ENCODE data around the gene RCAN3. TPM values are rescaled to one million over a fixed set of nuclear protein-coding genes. Genes with fewer than 3 reads are reported as not detected.

Gene RCAN3
- total RNA-seq, 8 experiments from 2014 or later = 0.51 to 18.0 (median 6.3) TPM

GRCh38 chr1:24562625-24563024, 60.0 kb downstream of the RCAN3 start:
- no peak overlapping the region for H3K4me3 ChIP-seq
- no peak overlapping the region for H3K27ac ChIP-seq
- H3K4me1 ChIP-seq (replicated peaks in 1 of 2) = no peaks in the 10 kb centered on the region
- ATAC-seq (replicated peaks in 6 of 8) = no peak
- in situ Hi-C loops (cut with MboI; ENCODE audit: low pct_unique_long_range_greater_than_20kb in 2 of 9, low sequenced_read_pairs in 9 of 9, unreplicated experiment in 9 of 9) = no loop called here

DNA sequence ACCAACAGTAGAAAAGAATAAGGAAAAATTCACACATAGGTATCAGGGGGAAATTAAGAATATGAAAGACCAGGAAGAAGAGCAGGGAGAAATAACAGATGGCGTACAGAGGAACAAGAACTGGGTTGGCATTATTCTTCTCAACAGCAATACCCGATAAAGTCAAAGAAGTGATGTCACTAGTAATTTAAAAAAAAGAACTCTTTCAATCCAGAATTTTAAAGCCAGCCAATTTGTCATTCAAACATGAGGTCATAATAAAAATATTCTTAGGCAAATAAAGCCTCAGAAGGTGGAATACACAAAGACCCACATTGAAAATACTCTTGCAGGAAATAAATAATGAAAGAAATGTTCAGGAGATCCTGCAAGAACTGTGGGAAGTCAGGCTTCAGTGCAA, 62.1 kb downstream of the RCAN3 start:
- Histone ChIP-seq H3K4me3 (no peak overlapping the region), H3K27ac (no peak overlapping the region), H3K4me1 (replicated peaks in 1 of 2) (no peaks in the 10 kb centered on the region)
- 33 to 96% (median 76%) methylated on average over 2 of the region's 2 CpGs for whole genome bisulfite sequencing, 10 experiments
- in situ Hi-C loops (cut with MboI; ENCODE audit: low pct_unique_long_range_greater_than_20kb in 2 of 9, low sequenced_read_pairs in 9 of 9, unreplicated experiment in 9 of 9) = no loop called here
- ATAC-seq (replicated peaks in 6 of 8) = no peak

DNA sequence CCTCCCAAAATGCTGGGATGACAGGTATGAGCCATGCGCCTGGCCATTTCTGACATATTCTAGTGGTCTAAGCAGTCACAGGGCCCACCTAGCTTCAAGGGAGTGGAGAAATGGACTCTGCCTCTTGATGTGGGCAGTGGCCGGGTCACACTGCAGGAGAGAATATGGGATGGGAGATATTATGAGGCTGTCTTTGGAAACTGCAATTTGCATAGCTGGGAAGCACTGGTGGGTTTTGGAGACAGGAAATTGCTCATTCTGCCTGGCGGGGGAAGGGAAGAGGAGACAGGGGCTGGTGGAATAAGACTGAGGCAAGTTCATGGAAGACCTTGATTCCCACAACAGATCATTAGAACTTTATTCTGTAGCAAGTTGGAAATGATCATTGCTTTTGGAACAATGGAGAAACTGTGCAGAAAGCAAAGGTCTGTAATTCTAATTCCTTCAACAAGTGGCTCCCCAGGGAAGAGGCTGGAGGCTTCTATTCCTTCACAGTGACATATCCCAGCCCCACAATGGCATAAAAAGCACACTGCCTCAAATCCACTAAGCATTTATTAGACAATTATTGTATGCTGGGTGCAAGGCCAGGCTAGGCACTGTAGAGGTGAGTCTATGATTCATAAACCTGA, 63.7 kb downstream of the RCAN3 start:
- in situ Hi-C loops (cut with MboI; ENCODE audit: low pct_unique_long_range_greater_than_20kb in 2 of 9, low sequenced_read_pairs in 9 of 9, unreplicated experiment in 9 of 9) = no loop called here
- Histone ChIP-seq H3K4me3 (no peak overlapping the region), H3K4me1 (replicated peaks in 1 of 2) (no peaks in the 10 kb centered on the region), H3K27ac (no peak overlapping the region)
- peak in 1 of 8 experiments; percentile 77 for ATAC-seq (replicated peaks in 6 of 8)
- WGBS, 10 experiments = 0 to 71% (median 60%) methylated on average over 1 to 3 of the region's 3 CpGs; no CpG with 5 or more reads in 5 of the 10 experiments

GRCh38 chr1:24567792-24568388, 65.3 kb downstream of the RCAN3 start:
- WGBS, 10 experiments = 25 to 80% (median 69%) methylated on average over 1 to 11 of the region's 17 CpGs; no CpG with 5 or more reads in 3 of the 10 experiments
- Histone ChIP-seq H3K27ac (no peak overlapping the region), H3K4me1 (replicated peaks in 1 of 2) (no peaks in the 10 kb centered on the region), H3K4me3 (no peak overlapping the region)
- peak in 7 of 8 experiments; percentile 21 to 93 (median 45) for ATAC-seq (replicated peaks in 6 of 8)
- in situ Hi-C loops (cut with MboI; ENCODE audit: low pct_unique_long_range_greater_than_20kb in 2 of 9, low sequenced_read_pairs in 9 of 9, unreplicated experiment in 9 of 9) = no loop called here

DNA sequence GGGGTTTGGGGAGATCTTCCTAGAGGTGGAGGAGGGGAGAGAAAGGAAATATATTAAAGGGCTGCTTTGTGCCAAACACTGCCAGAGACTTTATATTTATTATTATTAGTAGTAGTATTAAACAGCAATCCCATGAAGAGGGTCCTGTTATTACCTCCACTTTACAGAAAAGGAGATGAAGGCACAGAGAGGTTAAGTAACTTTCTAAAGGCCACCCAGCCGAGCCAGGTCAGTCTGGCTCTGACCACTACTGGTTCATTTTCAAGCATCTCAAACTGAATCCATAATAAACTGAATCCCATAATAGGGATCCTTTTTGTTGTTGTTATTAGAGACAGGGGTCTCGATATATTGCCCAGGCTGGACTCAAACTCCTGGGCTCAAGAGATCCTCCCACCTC, 65.8 kb downstream of the RCAN3 start:
- H3K27ac ChIP-seq = no peak overlapping the region
- in situ Hi-C loops (cut with MboI; ENCODE audit: low pct_unique_long_range_greater_than_20kb in 2 of 9, low sequenced_read_pairs in 9 of 9, unreplicated experiment in 9 of 9) = no loop called here
- H3K4me1 ChIP-seq (replicated peaks in 1 of 2) = no peaks in the 10 kb centered on the region
- H3K4me3 ChIP-seq = no peak overlapping the region
- 69 to 95% (median 88%) methylated on average over 1 to 2 of the region's 2 CpGs; no CpG with 5 or more reads in 5 of the 10 experiments for WGBS, 10 experiments
- ATAC-seq (replicated peaks in 6 of 8) = no peak

DNA sequence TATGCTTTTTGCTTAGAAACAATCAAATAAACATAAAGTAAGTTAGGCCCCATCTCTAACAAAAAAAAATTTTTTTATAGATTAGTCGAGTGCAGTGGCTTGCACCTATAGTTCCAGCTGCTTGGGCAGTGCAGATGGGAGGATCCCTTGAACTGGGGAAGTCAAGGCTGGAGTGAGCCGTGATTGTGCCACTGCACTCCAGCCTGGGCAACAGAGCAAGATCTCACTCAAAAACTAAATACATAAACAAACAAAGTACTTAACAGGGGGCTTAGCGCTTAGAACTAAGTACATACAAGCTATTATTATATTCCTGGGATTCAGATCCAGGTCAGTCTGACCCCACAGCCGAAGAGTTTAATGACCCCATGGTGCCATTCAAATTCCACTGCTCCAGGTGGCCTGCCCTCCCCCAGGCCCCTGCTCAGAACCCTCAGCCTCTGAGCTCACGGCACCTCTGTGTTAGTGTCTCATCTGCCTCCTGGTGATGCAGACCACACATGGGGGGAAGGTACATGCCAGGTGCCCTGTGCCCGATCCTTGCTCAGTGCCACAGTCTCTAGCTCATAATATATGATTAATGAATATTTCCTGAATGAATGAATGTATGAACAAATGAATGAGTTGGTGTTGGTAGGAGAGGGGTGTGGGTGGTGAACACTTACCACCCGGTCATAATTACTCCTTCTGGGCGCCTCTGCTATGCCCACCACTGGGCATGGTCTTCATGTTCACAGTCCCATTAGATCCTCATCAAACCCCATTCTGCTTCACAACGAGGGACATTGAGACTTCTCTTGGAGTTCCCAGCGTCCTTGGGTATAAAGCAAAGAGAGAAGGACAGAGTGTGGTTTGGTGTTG, 67.9 kb downstream of the RCAN3 start:
- H3K4me1 ChIP-seq (replicated peaks in 1 of 2) = no peaks in the 10 kb centered on the region
- no peak for ATAC-seq (replicated peaks in 6 of 8)
- WGBS, 10 experiments = 56 to 90% (median 77%) methylated on average over 1 to 9 of the region's 10 CpGs; no CpG with 5 or more reads in 2 of the 10 experiments
- H3K4me3 ChIP-seq = no peak overlapping the region
- H3K27ac ChIP-seq = no peak overlapping the region
- in situ Hi-C loops (cut with MboI; ENCODE audit: low pct_unique_long_range_greater_than_20kb in 2 of 9, low sequenced_read_pairs in 9 of 9, unreplicated experiment in 9 of 9) = no loop called here

DNA sequence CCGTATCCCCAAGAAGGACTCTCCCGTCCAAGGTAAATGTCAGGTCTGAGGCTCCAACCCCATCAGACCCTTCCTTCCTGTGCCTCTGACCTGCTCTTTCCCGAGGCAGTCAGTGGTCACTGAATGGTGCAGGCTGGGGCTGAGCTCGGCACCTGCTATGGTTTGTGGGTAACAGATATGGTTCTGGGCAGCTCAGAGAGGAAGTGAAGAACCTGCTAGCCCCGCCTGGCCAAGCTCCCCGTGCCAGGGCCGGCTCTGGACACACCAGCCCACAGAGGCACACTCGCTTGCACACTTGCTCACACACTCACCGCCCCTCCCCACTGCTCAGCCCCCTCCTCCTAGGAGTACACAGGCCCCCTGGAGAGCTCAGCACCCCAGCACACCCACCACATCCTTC, 69.7 kb downstream of the RCAN3 start:
- in situ Hi-C loops (cut with MboI; ENCODE audit: low pct_unique_long_range_greater_than_20kb in 2 of 9, low sequenced_read_pairs in 9 of 9, unreplicated experiment in 9 of 9) = no loop called here
- no peak for ATAC-seq (replicated peaks in 6 of 8)
- 86 to 93% (median 89%) methylated on average over 3 to 4 of the region's 9 CpGs; no CpG with 5 or more reads in 7 of the 10 experiments for WGBS, 10 experiments
- Histone ChIP-seq H3K4me3 (no peak overlapping the region), H3K27ac (no peak overlapping the region), H3K4me1 (replicated peaks in 1 of 2) (no peaks in the 10 kb centered on the region)

DNA sequence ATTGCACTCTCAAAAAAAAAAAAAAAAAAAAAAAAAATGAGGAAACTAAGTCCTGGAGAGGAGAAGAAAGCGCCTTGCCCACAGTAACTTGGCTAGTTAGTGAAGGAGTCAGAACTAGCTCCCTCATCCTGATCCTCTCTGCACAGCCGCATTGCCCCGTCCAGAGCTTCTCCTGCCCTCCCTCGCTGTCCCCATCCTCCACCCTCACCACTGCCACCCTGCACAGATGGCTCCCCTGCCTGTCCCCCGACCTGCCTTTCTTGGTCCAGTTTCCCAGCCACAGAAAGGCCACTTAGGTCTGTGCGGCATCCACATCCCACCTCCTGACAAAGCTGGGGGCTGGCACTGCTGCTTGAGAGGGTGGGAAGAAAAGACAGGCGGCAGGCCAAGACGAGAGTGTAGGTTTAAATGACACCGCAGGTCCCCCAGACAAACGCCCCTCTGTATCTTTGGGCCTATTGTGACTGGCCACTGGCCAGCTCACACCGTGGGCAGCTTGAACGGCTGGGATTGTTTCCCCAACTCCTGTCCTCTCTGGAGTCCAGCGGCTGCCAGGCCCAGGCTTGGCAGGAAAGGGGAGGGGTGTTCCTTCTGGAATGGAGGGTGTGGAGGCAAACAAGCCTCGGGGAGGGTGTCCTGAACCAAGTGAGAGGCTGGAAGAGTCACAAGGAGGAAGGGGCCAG, 73.4 kb downstream of the RCAN3 start:
- ATAC-seq (replicated peaks in 6 of 8) = peak in 6 of 8 experiments; percentile 18 to 82 (median 44)
- in situ Hi-C loops (cut with MboI; ENCODE audit: low pct_unique_long_range_greater_than_20kb in 2 of 9, low sequenced_read_pairs in 9 of 9, unreplicated experiment in 9 of 9) = loop anchor here in 1 of 9 experiments (25.0 kb wide), 1 partner anchor 389 kb away; the partner anchor contains the start of gene IFNLR1
- Histone ChIP-seq H3K4me3 (no peak overlapping the region), H3K27ac (no peak overlapping the region), H3K4me1 (replicated peaks in 1 of 2) (no peaks in the 10 kb centered on the region)
- WGBS, 10 experiments = 20 to 100% (median 67%) methylated on average over 1 to 11 of the region's 14 CpGs; no CpG with 5 or more reads in 2 of the 10 experiments

GRCh38 chr1:24578846-24579245, 76.2 kb downstream of the RCAN3 start:
- H3K4me3 ChIP-seq = no peak overlapping the region
- in situ Hi-C loops (cut with MboI; ENCODE audit: low pct_unique_long_range_greater_than_20kb in 2 of 9, low sequenced_read_pairs in 9 of 9, unreplicated experiment in 9 of 9) = loop anchor here in 1 of 9 experiments (25.0 kb wide), 1 partner anchor 392 kb away; the partner anchor contains the start of gene IFNLR1
- 85 to 100% (median 98%) methylated on average over 2 to 7 of the region's 7 CpGs; no CpG with 5 or more reads in 6 of the 10 experiments for WGBS, 10 experiments
- ATAC-seq (replicated peaks in 6 of 8) = no peak
- H3K4me1 ChIP-seq (replicated peaks in 1 of 2) = no peaks in the 10 kb centered on the region
- no peak overlapping the region for H3K27ac ChIP-seq

GRCh38 chr1:24580756-24581155, 78.1 kb downstream of the RCAN3 start:
- WGBS, 10 experiments = 37 to 90% (median 77%) methylated on average over 2 to 10 of the region's 10 CpGs; no CpG with 5 or more reads in 1 of the 10 experiments
- ATAC-seq (replicated peaks in 6 of 8) = no peak
- no peaks in the 10 kb centered on the region for H3K4me1 ChIP-seq (replicated peaks in 1 of 2)
- no peak overlapping the region for H3K27ac ChIP-seq
- in situ Hi-C loops (cut with MboI; ENCODE audit: low pct_unique_long_range_greater_than_20kb in 2 of 9, low sequenced_read_pairs in 9 of 9, unreplicated experiment in 9 of 9) = loop anchor here in 1 of 9 experiments (25.0 kb wide), 1 partner anchor 393 kb away; the partner anchor contains the start of gene IFNLR1
- no peak overlapping the region for H3K4me3 ChIP-seq

GRCh38 chr1:24584171-24584647, 81.6 kb downstream of the RCAN3 start:
- Histone ChIP-seq H3K4me1 (replicated peaks in 1 of 2) (no peaks in the 10 kb centered on the region), H3K4me3 (no peak overlapping the region), H3K27ac (no peak overlapping the region)
- in situ Hi-C loops (cut with MboI; ENCODE audit: low pct_unique_long_range_greater_than_20kb in 2 of 9, low sequenced_read_pairs in 9 of 9, unreplicated experiment in 9 of 9) = loop anchor here in 1 of 9 experiments (25.0 kb wide), 1 partner anchor 397 kb away; the partner anchor contains the start of gene IFNLR1
- no peak for ATAC-seq (replicated peaks in 6 of 8)
- 47 to 100% (median 80%) methylated on average over 1 to 4 of the region's 6 CpGs; no CpG with 5 or more reads in 5 of the 10 experiments for WGBS, 10 experiments

GRCh38 chr1:24586119-24586518, 83.5 kb downstream of the RCAN3 start:
- no peak for ATAC-seq (replicated peaks in 6 of 8)
- WGBS, 10 experiments = 81 to 100% (median 93%) methylated on average over 1 to 10 of the region's 10 CpGs; no CpG with 5 or more reads in 2 of the 10 experiments
- H3K27ac ChIP-seq = no peak overlapping the region
- H3K4me3 ChIP-seq = no peak overlapping the region
- H3K4me1 ChIP-seq (replicated peaks in 1 of 2) = no peaks in the 10 kb centered on the region
- in situ Hi-C loops (cut with MboI; ENCODE audit: low pct_unique_long_range_greater_than_20kb in 2 of 9, low sequenced_read_pairs in 9 of 9, unreplicated experiment in 9 of 9) = loop anchor here in 1 of 9 experiments (25.0 kb wide), 1 partner anchor 399 kb away; the partner anchor contains the start of gene IFNLR1

Data from motor neuron (in vitro differentiated cells).